Hindlimb muscle (tissue), 1 donor: ENCODE measurements around the gene STX4. TPM values are rescaled to one million over a fixed set of nuclear protein-coding genes. Genes with fewer than 3 reads are reported as not detected.

Source experiments
- DNase-seq: peaks from one replicate; pipeline ENCODE4 v3.0.0-alpha.2; 2013
- polyA plus RNA-seq: library from polyadenylated mRNA; unstranded; fragments of 120-200 nt; gene quantifications from one replicate; pipeline ENCODE4 v1.2.1, GENCODE V29; 2013; ENCODE audit not compliant: insufficient read length

Gene STX4
- polyA plus RNA-seq, 1 donor = 48.7 TPM

DNA sequence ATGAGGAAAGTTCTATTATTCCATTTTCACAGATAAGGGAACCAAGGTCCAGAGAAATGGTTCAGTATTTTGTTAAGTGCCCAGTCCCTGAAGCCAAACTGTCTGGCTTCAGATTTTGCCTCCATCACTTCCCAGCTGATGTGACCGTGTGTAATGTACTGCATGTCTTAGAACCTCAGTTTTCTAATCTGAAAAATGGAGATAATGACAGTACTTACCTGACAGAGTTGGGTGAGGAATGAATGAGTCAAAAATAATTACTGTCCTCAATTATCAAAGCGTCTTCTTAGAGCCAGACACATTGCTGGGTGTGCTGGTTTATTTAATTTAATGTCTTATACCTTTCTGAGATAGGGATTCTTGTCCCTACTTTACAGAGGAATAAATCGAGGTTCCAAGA lies 34.0 kb downstream of the STX4 start:
- DNase-seq = no peak

DNA sequence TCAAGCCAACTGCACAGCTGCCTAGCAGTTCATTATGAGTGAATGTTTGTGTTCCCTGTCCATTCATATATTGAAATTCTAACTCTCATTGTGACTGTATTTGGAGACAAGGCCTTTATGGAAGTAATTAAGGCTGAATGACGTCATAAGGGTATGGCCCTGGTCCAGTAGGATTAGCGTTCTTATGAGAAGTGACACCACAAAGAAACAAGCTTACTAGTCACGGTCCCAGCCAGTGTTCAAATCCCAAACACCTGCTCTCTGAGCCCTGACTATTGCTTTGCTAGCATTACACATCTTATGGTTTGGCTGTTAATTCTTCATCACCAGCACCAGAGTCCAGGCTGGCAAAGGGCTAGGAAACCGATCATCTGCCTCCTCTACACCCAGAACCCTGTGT lies 38.5 kb downstream of the STX4 start:
- DNase-seq = peak; percentile 63

DNA sequence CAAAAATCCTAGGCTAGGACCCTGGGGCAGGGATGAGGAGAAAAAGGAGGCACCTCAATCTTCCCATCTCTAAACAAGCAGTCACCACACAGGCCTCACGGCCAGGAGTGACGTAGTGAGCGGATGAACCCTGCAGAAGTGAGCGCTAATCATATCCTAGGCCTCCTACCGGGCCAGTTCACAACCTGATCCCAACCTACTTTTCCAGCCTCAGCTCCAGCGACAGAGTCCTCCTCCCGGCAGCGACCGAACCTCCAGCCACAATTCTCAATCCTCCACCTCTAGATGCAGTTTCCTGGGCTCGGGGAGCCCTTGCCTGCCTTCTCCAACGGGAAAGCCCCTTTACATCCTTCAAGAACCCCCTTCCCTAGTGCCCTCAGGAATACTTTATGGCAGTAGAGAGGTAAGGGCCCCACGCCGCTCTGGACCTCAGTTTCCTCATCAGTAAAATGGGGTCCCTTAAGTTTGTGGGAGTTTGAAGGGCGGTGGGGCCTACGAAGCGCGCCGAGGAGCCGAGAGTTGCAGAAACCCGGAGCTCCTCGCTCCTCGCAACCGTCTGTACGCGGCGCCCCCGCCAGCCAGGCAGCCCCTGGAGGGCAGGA lies 39.3 kb downstream of the STX4 start:
- DNase-seq = no peak

DNA sequence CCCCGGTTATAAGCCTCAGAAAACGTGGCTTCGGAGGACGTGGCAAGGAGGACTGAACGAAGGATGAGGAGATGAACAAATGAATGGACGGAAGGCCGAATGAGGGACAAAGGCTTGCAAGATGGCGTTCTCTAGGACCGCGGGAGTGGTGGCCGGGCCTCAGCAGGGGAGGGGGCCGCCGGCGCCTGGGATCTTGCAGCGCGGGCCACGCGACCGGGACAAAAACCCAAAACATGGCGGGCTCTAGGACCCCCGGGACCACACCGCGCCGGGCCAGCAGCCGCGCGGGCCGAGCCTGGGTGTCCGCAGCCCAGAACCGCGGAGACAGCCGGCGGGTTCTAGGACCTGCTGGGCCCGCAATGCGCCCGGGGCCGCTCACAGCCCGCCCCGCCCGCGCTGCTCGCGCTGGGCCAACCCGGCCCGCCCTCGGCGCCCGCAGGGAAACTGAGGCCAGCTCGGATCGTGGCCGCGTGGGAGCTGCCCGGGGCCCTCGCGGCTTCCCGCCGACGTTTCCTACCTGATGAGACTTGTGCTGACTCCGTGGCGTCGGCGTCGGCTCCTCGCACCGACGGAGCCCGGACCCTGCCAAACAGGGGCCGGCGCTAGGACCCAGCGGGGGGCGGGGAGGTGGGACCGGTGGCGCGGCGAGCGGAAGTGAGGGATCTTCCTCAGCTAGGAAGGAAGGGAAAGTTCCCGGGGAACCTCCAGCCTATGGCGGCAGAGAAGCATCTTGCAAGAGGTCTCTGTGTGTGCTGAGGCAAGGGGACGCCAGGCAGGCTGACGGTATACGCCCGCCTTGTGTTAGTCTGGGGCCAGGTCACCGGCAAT lies 40.0 kb downstream of the STX4 start:
- peak; percentile 95 for DNase-seq

DNA sequence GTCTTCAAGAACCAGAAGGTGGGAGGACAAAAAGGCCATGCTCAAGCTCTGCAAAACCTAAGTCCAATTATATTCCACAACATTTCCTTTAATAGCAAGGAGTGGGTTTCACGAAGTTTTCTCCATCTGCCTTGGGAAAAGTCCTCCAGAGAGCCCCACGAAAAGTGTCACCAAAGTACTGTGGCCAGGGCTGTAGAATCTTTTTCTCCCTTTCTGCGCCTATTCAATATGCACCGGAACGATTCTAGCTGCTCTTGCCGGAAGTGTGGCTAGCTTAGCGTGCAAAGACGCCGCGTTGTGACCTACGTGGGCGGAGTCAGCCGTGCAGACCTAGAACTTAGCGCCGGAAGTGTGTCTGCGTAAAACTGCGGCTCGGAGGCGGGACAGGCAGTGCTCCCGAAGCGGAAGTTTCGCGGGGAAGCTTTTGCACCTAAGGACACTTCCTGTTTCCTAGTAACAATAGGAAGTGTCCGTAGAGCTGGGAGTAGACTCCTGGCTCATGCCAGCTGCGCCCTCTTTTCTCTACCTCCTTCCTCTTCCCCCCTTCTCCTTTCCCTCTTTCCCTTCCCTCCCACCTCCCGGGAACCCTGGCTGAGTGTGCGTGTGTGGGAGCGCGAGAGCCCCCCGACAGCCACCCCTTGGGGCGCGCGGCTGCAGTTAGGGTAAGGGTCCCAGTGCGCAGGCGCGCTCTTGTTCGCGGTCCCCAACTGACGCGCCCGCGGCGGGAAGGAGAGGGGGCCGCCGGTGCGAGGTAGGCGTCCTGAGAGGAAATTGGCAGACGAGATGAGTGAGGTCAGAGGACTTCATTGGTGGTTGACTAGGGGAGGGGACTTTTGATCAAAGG lies 40.8 kb downstream of the STX4 start, which contains the start of the genes ZNF646 and ZNF668:
TSS of gene ZNF646 (plus strand) at position 453 of the 844 bp plus-strand sequence. CDS start 1,903 bp downstream, outside the sequence.
TSS of gene ZNF668 (minus strand) at position 271 of the 844 bp plus-strand sequence. CDS start 9,781 bp downstream, outside the sequence.
- peak; percentile 99 for DNase-seq

DNA sequence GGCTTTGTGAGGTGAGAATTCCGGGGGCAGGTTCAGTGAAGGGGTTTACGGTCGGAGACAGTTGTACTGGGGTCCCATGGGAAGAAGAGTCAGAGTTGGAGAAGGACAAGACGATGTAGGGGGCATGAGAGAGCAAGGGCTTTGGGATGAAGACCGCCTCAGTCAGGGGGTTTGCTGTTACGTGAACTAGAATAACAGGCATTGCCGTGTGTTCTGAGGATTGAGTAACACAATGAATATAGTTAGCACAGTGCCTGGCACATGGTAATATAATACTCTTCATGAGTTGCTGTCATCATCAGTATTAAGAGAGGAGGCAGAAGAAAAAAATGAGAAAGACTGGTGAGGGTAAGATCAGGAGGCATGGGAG lies 41.4 kb downstream of the STX4 start:
- DNase-seq = no peak

DNA sequence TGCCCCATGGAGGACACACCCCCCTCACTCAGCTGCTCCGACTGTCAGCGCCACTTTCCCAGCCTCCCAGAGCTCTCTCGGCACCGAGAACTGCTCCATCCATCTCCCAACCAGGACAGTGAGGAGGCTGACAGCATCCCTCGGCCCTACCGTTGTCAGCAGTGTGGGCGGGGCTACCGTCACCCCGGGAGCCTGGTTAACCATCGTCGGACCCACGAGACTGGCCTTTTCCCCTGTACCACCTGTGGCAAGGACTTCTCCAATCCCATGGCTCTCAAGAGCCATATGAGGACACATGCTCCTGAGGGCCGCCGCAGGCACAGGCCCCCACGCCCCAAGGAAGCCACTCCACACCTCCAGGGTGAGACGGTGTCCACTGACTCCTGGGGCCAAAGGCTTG lies 43.0 kb downstream of the STX4 start:
- DNase-seq = no peak

DNA sequence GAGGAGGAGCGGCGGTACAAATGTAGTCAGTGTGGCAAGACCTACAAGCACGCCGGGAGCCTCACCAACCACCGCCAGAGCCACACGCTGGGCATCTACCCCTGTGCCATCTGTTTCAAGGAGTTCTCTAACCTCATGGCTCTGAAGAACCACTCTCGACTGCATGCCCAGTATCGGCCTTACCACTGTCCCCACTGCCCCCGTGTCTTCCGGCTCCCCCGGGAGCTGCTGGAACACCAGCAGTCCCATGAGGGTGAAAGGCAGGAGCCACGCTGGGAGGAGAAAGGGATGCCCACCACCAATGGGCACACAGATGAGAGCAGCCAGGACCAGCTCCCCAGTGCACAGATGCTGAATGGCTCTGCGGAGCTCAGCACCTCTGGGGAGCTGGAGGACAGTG lies 43.7 kb downstream of the STX4 start:
- no peak for DNase-seq

DNA sequence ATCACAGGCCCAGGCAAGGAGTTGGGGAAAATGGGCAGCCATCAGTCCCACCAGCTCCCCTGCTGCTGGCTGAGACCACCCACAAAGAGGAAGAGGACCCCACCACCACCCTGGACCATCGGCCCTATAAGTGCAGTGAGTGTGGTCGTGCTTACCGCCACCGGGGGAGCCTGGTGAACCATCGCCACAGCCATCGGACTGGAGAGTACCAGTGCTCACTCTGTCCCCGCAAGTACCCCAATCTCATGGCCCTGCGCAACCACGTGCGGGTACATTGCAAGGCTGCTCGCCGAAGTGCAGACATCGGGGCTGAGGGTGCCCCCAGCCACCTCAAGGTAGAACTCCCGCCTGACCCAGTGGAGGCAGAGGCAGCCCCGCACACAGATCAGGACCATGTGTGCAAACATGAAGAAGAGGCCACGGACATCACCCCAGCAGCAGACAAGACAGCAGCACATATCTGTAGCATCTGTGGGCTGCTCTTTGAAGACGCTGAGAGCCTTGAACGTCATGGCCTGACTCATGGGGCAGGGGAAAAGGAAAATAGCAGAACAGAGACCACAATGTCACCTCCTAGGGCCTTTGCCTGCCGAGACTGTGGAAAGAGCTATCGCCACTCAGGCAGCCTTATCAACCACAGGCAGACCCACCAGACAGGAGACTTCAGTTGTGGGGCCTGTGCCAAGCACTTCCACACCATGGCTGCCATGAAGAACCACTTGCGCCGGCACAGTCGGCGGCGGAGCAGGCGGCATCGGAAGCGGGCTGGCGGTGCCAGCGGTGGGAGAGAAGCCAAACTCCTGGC lies 44.4 kb downstream of the STX4 start:
- DNase-seq = no peak

DNA sequence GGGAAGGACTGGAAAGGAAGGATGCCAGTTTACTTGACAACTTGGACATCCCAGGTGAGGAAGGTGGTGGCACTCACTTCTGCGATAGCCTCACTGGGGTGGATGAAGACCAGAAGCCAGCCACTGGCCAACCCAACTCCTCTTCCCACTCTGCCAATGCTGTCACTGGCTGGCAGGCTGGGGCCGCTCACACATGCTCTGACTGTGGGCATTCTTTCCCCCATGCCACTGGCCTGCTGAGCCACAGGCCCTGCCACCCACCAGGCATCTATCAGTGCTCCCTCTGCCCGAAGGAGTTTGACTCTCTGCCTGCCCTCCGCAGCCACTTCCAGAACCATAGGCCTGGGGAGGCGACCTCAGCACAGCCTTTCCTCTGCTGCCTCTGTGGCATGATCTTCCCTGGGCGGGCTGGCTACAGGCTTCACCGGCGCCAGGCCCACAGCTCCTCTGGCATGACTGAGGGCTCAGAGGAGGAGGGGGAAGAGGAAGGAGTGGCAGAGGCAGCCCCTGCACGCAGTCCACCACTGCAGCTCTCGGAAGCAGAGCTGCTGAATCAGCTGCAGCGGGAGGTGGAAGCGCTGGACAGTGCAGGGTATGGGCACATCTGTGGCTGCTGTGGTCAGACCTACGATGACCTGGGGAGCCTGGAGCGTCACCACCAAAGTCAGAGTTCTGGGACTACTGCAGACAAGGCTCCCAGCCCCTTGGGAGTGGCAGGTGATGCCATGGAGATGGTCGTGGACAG lies 45.4 kb downstream of the STX4 start:
- DNase-seq = no peak

DNA sequence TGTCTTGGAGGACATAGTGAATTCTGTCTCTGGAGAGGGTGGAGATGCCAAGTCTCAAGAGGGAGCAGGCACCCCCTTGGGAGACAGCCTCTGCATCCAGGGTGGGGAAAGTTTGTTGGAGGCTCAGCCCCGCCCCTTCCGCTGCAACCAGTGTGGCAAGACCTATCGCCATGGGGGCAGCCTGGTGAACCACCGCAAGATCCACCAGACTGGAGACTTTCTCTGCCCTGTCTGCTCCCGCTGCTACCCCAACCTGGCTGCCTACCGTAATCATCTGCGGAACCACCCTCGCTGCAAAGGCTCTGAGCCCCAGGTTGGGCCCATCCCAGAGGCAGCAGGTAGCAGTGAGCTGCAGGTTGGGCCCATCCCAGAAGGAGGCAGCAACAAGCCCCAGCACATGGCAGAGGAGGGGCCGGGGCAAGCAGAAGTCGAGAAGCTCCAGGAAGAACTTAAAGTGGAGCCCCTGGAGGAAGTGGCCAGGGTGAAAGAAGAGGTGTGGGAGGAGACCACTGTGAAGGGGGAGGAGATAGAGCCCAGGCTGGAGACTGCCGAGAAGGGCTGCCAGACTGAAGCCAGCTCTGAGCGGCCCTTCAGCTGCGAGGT lies 46.1 kb downstream of the STX4 start:
- no peak for DNase-seq

DNA sequence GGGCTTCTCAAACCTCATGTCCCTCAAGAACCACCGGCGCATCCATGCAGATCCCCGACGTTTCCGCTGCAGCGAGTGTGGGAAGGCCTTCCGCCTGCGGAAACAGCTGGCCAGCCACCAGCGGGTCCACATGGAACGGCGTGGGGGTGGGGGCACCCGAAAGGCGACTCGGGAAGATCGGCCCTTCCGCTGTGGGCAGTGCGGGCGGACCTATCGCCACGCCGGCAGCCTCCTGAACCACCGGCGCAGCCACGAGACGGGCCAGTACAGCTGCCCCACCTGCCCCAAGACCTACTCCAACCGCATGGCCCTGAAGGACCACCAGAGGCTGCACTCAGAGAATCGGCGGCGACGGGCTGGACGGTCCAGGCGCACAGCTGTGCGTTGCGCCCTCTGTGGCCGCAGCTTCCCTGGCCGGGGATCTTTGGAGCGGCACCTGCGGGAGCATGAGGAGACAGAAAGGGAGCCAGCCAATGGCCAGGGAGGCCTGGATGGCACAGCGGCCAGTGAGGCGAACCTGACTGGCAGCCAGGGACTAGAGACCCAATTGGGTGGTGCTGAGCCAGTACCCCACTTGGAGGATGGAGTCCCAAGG lies 46.8 kb downstream of the STX4 start:
- no peak for DNase-seq

DNA sequence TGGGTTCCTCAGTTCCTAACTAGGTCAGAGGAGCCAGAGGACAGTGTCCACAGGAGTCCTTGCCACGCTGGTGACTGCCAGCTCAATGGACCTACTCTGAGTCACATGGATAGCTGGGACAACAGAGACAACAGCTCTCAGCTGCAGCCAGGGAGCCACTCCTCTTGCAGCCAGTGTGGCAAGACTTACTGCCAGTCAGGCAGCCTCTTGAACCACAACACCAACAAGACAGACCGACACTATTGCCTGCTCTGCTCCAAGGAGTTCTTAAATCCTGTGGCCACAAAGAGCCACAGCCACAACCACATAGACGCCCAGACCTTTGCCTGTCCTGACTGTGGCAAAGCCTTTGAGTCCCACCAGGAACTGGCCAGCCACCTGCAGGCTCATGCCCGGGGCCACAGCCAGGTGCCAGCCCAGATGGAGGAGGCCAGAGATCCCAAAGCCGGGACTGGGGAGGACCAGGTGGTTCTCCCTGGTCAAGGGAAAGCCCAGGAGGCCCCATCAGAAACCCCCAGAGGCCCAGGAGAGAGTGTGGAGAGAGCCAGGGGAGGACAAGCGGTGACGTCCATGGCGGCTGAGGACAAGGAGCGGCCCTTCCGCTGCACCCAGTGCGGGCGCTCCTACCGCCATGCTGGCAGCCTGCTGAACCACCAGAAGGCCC lies 47.5 kb downstream of the STX4 start:
- no peak for DNase-seq

DNA sequence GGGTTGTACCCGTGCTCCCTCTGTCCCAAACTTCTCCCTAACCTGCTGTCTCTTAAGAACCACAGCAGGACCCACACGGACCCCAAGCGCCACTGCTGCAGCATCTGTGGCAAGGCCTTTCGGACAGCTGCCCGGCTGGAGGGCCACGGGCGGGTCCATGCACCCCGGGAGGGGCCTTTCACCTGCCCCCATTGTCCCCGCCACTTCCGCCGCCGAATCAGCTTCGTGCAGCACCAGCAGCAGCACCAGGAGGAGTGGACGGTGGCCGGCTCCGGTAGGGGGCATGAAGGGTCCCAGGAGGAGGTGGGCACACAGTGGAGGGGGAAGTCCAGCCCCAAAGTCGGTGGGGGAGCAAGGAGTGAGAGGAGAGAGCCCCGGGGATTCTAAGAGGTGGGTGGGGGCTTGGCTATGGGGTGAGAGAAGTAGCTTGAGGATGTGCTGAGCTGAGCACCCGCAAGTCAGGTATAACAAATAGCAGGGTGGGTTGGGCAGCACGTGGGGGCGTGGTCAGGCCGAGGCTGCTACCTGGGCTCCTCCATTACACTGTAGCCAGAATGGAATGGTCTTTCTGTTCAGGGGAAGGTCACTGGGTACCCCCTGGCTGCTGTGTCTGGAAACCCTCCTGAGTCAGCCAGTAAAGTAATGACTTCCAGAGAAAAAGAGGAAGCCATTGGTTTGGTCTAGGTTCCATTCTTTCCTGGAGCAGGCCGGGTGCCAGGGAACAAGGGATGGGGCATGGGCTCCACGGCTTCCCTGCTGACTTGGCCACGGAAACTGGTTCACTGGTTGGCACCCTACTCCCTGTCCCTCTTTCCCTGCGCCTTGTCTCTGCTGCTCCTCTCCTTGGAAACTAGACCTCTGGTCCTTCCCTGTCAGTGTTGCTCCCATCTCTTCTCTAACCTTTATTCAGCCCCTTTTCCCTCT lies 48.3 kb downstream of the STX4 start:
- DNase-seq = no peak

DNA sequence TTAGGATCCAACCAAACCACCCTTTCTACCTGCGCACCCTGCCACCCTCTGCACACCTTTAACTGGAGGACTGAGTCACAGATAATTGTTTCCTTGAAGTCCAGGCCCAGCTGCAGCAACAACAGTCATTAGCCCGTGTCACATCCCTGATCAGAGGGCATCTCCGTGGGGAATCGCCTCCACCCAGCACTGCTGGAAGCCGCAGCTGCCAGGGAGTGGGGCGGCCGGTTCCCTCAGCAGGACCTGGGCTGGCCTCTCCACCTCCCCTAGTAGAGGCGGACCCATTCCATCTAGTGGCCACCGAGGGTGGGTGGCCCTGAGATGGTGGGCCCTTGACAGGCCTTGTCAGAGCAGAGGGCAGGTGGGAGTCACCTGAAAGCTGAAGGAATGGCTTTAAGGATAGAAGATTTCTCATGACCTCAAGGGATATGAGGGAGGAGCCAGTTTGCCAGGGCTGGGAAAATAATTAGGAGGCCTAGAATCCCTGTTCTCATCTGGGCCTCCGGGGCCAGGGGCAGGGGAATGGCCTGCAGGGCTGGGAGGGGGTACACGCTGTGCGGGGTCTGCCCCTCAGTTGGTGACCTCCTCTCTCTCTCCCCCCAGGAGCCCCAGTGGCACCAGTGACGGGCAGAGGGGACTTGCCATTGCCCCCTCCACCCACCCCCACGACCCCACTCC lies 49.1 kb downstream of the STX4 start:
- DNase-seq = no peak

DNA sequence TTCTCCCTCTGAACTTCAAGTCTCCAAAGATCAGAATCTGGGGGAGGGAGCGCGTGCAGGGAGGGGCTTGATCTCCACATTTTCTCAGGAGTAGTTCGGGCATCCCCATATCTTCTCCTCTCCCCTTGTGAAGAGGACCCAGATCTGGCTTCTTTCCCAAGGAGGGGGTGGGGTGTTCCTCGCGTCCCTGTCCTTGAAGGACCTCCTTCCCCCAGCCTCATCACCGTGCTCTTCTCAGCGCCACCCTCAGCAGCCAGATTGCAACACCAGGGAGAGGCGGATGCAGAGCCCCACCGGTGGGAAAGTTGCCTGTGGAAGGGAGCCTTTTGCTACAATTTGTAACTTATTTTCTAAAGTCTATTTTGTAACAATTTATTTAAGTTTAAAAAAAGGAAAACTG lies 49.7 kb downstream of the STX4 start:
- no peak for DNase-seq

DNA sequence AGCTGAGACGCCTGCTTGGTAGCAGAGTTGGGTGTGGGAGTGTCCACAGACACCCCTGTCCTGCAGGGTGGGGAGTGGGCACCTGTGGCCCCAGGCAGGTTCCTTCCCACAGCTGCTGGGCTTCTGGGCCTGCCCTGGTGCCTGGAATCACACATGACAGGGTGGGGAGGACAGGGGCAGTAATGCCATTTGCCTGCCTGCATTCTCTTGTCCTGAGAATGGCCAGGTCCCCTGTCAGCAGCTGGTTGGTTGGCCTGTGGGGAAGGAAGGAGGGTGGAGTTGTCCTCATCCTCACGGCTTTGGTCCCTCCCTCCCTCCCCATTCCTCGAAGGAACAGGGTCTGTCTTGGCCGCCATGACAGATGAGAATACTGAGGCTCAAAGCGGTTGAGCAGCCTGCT lies 50.2 kb downstream of the STX4 start:
- DNase-seq = no peak

DNA sequence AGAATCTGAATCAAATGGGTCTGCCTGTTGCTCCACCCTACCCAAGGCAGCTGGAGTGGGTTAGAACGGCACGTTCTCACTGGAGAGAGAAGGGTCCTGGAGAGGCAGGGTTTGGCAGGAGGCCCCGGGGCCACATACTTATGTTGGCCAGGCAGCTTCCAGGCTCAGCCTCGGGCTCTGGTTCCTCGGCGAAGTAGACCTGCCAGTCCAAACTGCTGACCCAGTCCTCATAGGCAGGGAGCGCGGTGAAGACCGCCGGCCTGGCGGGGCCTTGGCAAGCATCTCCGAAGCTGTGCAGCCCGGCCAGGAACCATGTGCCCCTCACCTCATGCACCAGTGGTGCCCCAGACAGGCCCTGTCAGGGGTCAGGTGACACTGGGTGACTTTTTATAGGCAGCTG lies 50.6 kb downstream of the STX4 start:
- DNase-seq = no peak
